BLaER1 treated with 17β-estradiol and CSF1 and Interleukin-3, amounts not matched to agents 10 nM and 100 nM (cell line): ENCODE measurements around the gene PCTP.
A peak's percentile ranks its signal among the peaks of the same experiment; 100 is the strongest.

Experiments
- H3K27ac ChIP-seq, 11 experiments: shearing (Covaris generic); formaldehyde crosslinking; 2 replicates each; pipeline ENCODE4 v1.8.1; 2022
- H3K27me3 ChIP-seq, 11 experiments: shearing (Covaris generic); formaldehyde crosslinking; 2 replicates each; pipeline ENCODE4 v1.8.1; 2022
- H3K36me3 ChIP-seq, 11 experiments: shearing (Covaris generic); formaldehyde crosslinking; 2 replicates each; pipeline ENCODE4 v1.8.1; 2022
- H3K4me1 ChIP-seq, 10 experiments: shearing (Covaris generic); formaldehyde crosslinking; 2 replicates each; pipeline ENCODE4 v1.8.1; 2022
- H3K4me2 ChIP-seq, 11 experiments: shearing (Covaris generic); formaldehyde crosslinking; 2 replicates each; pipeline ENCODE4 v1.8.1; 2022
- H3K4me3 ChIP-seq, 10 experiments: shearing (Covaris generic); formaldehyde crosslinking; 2 replicates each; pipeline ENCODE4 v1.8.1; 2022
- H3K9ac ChIP-seq, 11 experiments: shearing (Covaris generic); formaldehyde crosslinking; 2 replicates each; pipeline ENCODE4 v1.8.1; 2022
- H3K9me3 ChIP-seq, 11 experiments: shearing (Covaris generic); formaldehyde crosslinking; replicated peaks in 1 of 11; 2 replicates each; pipeline ENCODE4 v1.8.1; 2022
- H4K20me1 ChIP-seq, 11 experiments: shearing (Covaris generic); formaldehyde crosslinking; 2 replicates each; pipeline ENCODE4 v1.8.1; 2022
- Cebpa-rat ChIP-seq, 11 experiments: shearing (Covaris generic); IDR thresholded peaks; 2 replicates each; pipeline ENCODE4 v1.8.1; 2022

PCTP gene

DNA sequence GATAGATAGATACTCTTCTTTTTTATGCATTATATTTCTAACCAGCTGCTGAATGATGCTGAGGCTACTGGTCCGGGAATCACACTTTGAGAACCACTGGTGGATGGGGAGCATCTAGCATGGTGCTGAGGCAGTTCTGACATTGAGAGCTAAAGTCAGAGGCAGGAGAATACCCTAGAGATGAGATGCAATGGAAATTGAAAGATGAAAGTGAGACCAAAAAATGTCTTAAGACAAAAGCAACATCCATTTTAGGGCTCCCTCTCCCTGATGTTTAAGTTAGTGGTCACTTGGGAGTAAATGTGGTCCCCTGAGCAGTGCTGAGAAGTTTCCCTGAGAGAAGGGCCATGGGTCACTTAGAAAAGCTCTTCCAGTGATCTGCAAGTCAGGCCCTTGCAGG lies 6.8 kb downstream of the PCTP start:
- Histone ChIP-seq H3K4me1 (peaks cover 0 to 22% (median 4%) of the 10 kb centered on the region in 10 experiments; a peak in 12 of 20 replicates), H3K27ac (no peak overlapping the region), H3K36me3 (peaks cover 15 to 46% (median 18%) of the 10 kb centered on the region in 11 experiments), H3K4me3 (no peak overlapping the region), H3K4me2 (no peak overlapping the region; a peak in 1 of 22 replicates), H3K27me3 (no peaks in the 10 kb centered on the region), H3K9me3 (peaks cover 0 to 7% (median 0%) of the 10 kb centered on the region in 11 experiments; a peak in 1 of 22 replicates), H4K20me1 (peaks cover 0 to 17% (median 0%) of the 10 kb centered on the region in 11 experiments; a peak in 2 of 22 replicates), H3K9ac (no peak overlapping the region)
- no peak for TF ChIP-seq Cebpa-rat (IDR thresholded peaks at IDR 0.05)

DNA sequence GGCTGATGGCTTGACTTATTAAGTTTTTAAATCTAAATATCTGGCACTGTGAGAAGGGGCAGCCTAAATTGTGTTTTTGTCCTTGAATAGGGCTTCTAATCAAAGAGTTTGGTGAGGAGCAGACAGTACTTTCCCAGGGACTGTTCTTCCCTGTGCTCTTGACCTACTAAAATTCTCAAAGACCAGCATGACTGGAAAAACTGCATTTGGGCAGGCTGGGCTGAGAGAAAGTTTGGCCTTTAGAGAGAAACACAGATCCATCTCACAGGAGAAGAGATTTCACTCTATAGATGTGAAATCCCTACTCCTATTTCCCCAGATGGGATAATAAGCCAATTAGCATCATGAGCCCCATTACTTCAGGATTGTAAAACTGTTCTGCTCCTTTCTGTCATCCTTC lies 7.3 kb downstream of the PCTP start:
- Histone ChIP-seq H3K9me3 (peaks cover 0 to 8% (median 0%) of the 10 kb centered on the region in 11 experiments; a peak in 1 of 22 replicates), H3K27me3 (no peaks in the 10 kb centered on the region), H4K20me1 (peaks cover 0 to 17% (median 0%) of the 10 kb centered on the region in 11 experiments; a peak in 2 of 22 replicates), H3K4me1 (peaks cover 0 to 22% (median 2%) of the 10 kb centered on the region in 10 experiments; a peak in 9 of 20 replicates), H3K36me3 (peaks cover 15 to 46% (median 18%) of the 10 kb centered on the region in 11 experiments), H3K4me2 (no peak overlapping the region), H3K27ac (no peak overlapping the region), H3K9ac (no peak overlapping the region), H3K4me3 (no peak overlapping the region)
- no peak for TF ChIP-seq Cebpa-rat (IDR thresholded peaks at IDR 0.05)

DNA sequence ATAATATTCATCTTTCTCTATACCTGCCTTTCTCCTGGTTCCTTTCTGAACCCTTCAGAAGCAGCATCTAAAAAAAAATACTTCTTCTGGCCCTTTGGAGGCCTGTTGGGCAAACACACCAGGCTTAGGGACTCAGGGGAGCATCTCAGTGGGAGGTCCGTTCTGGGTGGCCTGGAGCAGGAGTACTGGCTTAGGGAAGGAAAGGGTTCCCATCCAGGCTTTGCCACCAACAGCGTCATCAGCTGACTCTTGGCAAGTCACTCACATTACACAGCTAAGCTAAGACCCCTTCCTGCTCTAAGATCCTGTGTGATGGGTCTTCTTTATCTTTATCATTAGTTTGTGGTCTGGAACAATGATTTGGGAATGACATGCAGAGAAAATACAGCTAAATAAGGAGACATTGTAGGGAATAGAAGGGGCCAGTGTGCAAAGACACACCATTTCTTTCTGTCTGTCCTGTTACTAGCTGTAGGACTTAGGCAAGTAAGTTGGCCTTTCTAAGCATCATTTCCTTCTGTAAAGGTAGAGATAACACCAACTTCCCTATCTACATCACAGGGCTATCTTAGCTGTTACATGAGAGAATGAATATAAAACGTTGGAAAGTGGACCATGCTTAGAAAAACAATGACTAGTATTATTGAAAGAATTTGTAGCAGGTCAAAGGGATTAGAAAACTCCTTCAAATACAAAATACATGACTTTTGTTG lies 9.9 kb downstream of the PCTP start:
- Histone ChIP-seq H3K4me3 (no peak overlapping the region), H3K9ac (no peak overlapping the region), H4K20me1 (peaks cover 0 to 17% (median 0%) of the 10 kb centered on the region in 11 experiments; a peak in 2 of 22 replicates), H3K27me3 (no peaks in the 10 kb centered on the region), H3K4me1 (peaks cover 8 to 29% (median 14%) of the 10 kb centered on the region in 10 experiments; a peak in 19 of 20 replicates), H3K4me2 (no peak overlapping the region), H3K27ac (no peak overlapping the region), H3K36me3 (peaks cover 0 to 38% (median 4%) of the 10 kb centered on the region in 11 experiments; a peak in 10 of 22 replicates), H3K9me3 (peaks cover 0 to 25% (median 17%) of the 10 kb centered on the region in 11 experiments; a peak in 17 of 22 replicates)
- TF ChIP-seq Cebpa-rat (IDR thresholded peaks at IDR 0.05), result no peak

DNA sequence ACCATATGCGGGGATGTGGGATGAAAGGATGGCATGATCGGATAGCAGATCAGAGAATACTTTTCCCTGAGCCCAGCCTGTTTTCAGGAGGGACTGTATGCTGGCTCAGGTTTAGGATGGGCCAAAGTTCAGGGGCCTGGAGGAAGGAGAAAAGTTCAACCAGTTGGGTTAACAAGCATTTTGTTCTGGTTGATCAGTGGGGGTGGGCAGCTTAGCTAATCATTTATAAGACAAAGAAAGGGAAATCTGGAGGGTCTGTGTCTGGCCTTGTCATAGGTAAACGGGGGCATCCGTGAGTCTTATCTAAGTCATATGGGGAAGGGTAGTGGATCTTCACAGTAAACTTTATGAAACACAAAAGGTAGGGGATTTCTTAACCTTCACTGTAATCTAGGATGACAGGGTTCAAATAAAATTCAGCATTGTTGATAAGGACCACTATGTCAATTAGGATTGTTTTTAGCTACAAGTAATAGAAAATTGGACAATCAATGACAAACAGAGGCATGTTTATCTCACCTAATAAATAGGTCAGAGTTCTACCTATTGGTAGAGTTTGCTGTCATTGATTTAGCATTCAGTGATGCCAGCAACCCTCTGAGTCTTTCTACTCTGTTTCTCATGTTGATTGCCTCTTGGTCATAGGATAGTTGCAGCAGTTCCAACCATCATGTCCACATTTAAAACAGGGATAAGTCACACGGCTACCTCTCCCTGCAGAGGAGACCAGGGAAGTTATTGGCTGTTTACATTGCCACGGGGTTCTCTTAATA lies 11.4 kb downstream of the PCTP start:
- Histone ChIP-seq H3K9ac (no peak overlapping the region), H4K20me1 (peaks cover 0 to 17% (median 0%) of the 10 kb centered on the region in 11 experiments; a peak in 2 of 22 replicates), H3K27ac (no peak overlapping the region), H3K9me3 (peaks cover 0 to 29% (median 19%) of the 10 kb centered on the region in 11 experiments; a peak in 17 of 22 replicates), H3K27me3 (no peaks in the 10 kb centered on the region), H3K4me3 (no peak overlapping the region), H3K4me1 (peaks cover 8 to 27% (median 14%) of the 10 kb centered on the region in 10 experiments; a peak in 19 of 20 replicates), H3K4me2 (0 out of 22 replicates have a peak overlapping the region, but pooled peaks of 1 of the 11 experiments have one; percentile 11), H3K36me3 (peaks cover 0 to 36% (median 5%) of the 10 kb centered on the region in 11 experiments; a peak in 11 of 22 replicates)
- no peak for TF ChIP-seq Cebpa-rat (IDR thresholded peaks at IDR 0.05)

DNA sequence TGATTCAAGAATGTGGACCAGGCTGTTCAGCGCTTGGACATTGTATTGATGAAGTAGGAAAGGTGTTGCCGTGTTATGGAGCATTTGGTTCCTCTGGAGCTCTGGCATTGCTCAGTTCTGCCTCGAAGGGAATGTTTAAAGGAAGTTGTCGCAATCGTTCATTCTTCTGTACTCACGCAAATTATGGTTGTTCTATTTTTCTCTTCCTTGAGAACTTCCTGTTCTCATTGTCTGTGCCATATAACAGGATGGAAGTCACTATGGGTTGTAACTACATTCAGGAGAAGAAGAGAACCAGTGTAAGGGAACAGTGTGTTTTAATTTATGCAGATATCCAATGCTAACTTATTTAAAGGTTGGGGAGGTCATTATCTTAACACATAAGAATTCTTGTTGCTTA lies 13.0 kb downstream of the PCTP start:
- H4K20me1 ChIP-seq, result peaks cover 0 to 10% (median 0%) of the 10 kb centered on the region in 11 experiments; a peak in 2 of 22 replicates
- peaks cover 0 to 36% (median 21%) of the 10 kb centered on the region in 11 experiments; a peak in 17 of 22 replicates for H3K9me3 ChIP-seq
- peaks cover 11 to 46% (median 20%) of the 10 kb centered on the region in 11 experiments for H3K36me3 ChIP-seq
- H3K4me2 ChIP-seq, result peak overlapping the region; percentile 18 to 77 (median 61); a peak in 21 of 22 replicates
- no peaks in the 10 kb centered on the region for H3K27me3 ChIP-seq
- H3K4me1 ChIP-seq, result peaks cover 7 to 29% (median 15%) of the 10 kb centered on the region in 10 experiments; a peak in 19 of 20 replicates
- peak overlapping the region in 9 of 11 experiments; percentile 10 to 52 (median 36); a peak in 14 of 22 replicates for H3K27ac ChIP-seq
- H3K4me3 ChIP-seq, result peak overlapping the region in 1 of 10 experiments; percentile 18; a peak in 1 of 20 replicates
- no peak overlapping the region for H3K9ac ChIP-seq
- no peak for TF ChIP-seq Cebpa-rat (IDR thresholded peaks at IDR 0.05)

DNA sequence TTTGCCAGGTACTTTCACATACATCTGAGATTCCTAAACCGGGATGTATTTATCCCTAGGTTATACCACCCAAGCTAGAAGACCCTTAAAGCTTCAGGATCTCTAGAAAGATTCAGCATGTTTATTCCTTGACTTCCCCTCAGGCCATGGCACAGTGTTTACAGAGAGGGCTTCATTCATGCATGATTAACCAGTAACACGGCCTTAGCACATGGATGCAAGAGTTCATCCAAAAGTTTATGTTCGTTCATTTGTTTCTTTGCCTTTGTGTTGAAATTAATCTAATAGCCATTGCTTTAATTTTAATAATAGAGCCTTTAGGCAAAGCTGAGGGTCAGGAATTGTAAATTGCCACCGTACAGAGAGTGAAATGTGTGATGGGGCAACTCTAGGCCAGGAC lies 13.8 kb downstream of the PCTP start:
- Histone ChIP-seq H3K27me3 (no peaks in the 10 kb centered on the region), H3K9ac (no peak overlapping the region), H3K4me3 (peak overlapping the region in 2 of 10 experiments; percentile 6 to 18; a peak in 1 of 20 replicates), H3K36me3 (peaks cover 19 to 54% (median 27%) of the 10 kb centered on the region in 11 experiments), H3K27ac (peak overlapping the region in 8 of 11 experiments; percentile 10 to 52 (median 38); a peak in 12 of 22 replicates), H3K9me3 (peaks cover 0 to 36% (median 21%) of the 10 kb centered on the region in 11 experiments; a peak in 17 of 22 replicates), H3K4me1 (peaks cover 7 to 37% (median 21%) of the 10 kb centered on the region in 10 experiments; a peak in 19 of 20 replicates), H4K20me1 (peaks cover 0 to 5% (median 0%) of the 10 kb centered on the region in 11 experiments; a peak in 2 of 22 replicates), H3K4me2 (peak overlapping the region in 8 of 11 experiments; percentile 47 to 77 (median 63); a peak in 14 of 22 replicates)
- TF ChIP-seq Cebpa-rat (IDR thresholded peaks at IDR 0.05), result no peak

DNA sequence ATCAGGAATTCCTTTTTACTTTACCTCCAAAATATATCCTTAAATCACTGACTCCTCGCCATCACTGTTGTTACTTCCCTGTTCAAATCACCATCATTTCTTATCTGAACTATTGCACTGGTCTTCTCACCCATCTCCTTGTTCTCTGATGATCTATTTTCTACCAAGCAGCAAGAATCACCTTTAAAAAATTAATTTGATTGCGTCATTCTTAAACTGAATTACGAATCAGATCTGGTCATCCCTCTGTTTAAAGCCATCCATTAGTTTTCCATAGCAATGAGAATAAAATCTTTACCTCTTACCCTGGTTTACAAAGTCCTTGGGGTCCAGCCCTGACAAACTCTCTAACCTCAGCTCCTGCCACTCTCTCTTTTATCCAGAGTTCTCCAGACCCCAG lies 14.6 kb downstream of the PCTP start:
- Histone ChIP-seq H3K27ac (no peak overlapping the region), H3K4me2 (no peak overlapping the region), H3K36me3 (peaks cover 20 to 61% (median 32%) of the 10 kb centered on the region in 11 experiments), H4K20me1 (peaks cover 0 to 8% (median 0%) of the 10 kb centered on the region in 11 experiments; a peak in 2 of 22 replicates), H3K9me3 (peaks cover 0 to 36% (median 21%) of the 10 kb centered on the region in 11 experiments; a peak in 17 of 22 replicates), H3K4me3 (no peak overlapping the region), H3K9ac (no peak overlapping the region), H3K4me1 (peaks cover 7 to 43% (median 28%) of the 10 kb centered on the region in 10 experiments; a peak in 19 of 20 replicates), H3K27me3 (no peaks in the 10 kb centered on the region)
- TF ChIP-seq Cebpa-rat (IDR thresholded peaks at IDR 0.05), result peak in 3 of 11 experiments; percentile 28 to 54 (median 35); a peak in 3 of 22 replicates
